Astrocyte (in vitro differentiated cells and primary cell): ENCODE measurements around the gene MCHR1.

Experiments
- EZH2 ChIP-seq: IDR thresholded peaks from 2 replicates; pipeline ENCODE4 v1.6.1; 2012; ENCODE audit warnings: mild to moderate bottlenecking, low read length, inconsistent platforms; ENCODE audit not compliant: insufficient read depth
- TF ChIP-seq, protein P1 (sequence below): IDR thresholded peaks from 2 replicates; pipeline ENCODE4 v1.5.1; 2011; ENCODE audit warnings: low read depth, mild to moderate bottlenecking, inconsistent platforms, low read length, moderate library complexity; ENCODE audit not compliant: insufficient read depth

- TF ChIP-seq, protein P1, sequence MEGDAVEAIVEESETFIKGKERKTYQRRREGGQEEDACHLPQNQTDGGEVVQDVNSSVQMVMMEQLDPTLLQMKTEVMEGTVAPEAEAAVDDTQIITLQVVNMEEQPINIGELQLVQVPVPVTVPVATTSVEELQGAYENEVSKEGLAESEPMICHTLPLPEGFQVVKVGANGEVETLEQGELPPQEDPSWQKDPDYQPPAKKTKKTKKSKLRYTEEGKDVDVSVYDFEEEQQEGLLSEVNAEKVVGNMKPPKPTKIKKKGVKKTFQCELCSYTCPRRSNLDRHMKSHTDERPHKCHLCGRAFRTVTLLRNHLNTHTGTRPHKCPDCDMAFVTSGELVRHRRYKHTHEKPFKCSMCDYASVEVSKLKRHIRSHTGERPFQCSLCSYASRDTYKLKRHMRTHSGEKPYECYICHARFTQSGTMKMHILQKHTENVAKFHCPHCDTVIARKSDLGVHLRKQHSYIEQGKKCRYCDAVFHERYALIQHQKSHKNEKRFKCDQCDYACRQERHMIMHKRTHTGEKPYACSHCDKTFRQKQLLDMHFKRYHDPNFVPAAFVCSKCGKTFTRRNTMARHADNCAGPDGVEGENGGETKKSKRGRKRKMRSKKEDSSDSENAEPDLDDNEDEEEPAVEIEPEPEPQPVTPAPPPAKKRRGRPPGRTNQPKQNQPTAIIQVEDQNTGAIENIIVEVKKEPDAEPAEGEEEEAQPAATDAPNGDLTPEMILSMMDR: no peak
- no peak for TF ChIP-seq EZH2
Measured at GRCh38 chr22:40723396-40723933, 44.2 kb downstream of the MCHR1 start.
